HFF-Myc (cell line): ENCODE data around the gene B3GNT8.
"Not testable (repeated sequence)": the region's sequence is repeated elsewhere in the genome, so short reads cannot be mapped to it uniquely, and the experiment has no call there.

Experiments used
- DNase-seq: peaks from one replicate; pipeline ENCODE4 v3.0.0-alpha.2; 2011; ENCODE audit warnings: low read depth; ENCODE audit errors: extremely low read depth
- H3K4me3 ChIP-seq: replicated peaks from 2 replicates; pipeline ENCODE4 v1.5.1; 2011; ENCODE audit warnings: low read depth, mild to moderate bottlenecking, control low read depth, low read length
- TF ChIP-seq, protein P1 (sequence below): IDR thresholded peaks from 2 replicates; pipeline ENCODE4 v1.5.1; 2012; ENCODE audit warnings: mild to moderate bottlenecking, low read depth, low read length, control low read depth; ENCODE audit errors: missing control alignments

Gene B3GNT8

DNA sequence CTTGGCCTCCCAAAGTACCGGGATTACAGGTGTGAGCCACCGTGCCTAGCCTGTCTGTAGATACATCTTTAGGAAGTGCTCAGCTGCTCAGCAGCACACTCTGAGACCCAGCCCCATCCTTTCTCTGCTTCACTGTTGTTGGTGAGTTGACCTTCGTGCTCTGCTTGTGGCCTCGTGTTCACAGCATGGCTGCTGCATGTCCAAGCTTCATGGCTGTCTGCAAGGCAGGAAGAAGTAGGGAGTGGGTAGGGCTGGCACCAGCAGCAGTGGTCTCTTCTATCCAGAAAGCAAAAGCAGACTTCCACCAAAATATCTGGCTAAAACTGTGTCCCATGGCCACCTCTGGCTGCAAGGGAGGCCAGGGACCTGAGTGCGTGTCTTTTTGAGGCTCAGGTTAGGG, 14.2 kb downstream of the B3GNT8 start:
- no peak overlapping the region for H3K4me3 ChIP-seq
- DNase-seq = no peak
- TF ChIP-seq, protein P1, sequence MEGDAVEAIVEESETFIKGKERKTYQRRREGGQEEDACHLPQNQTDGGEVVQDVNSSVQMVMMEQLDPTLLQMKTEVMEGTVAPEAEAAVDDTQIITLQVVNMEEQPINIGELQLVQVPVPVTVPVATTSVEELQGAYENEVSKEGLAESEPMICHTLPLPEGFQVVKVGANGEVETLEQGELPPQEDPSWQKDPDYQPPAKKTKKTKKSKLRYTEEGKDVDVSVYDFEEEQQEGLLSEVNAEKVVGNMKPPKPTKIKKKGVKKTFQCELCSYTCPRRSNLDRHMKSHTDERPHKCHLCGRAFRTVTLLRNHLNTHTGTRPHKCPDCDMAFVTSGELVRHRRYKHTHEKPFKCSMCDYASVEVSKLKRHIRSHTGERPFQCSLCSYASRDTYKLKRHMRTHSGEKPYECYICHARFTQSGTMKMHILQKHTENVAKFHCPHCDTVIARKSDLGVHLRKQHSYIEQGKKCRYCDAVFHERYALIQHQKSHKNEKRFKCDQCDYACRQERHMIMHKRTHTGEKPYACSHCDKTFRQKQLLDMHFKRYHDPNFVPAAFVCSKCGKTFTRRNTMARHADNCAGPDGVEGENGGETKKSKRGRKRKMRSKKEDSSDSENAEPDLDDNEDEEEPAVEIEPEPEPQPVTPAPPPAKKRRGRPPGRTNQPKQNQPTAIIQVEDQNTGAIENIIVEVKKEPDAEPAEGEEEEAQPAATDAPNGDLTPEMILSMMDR = no peak

DNA sequence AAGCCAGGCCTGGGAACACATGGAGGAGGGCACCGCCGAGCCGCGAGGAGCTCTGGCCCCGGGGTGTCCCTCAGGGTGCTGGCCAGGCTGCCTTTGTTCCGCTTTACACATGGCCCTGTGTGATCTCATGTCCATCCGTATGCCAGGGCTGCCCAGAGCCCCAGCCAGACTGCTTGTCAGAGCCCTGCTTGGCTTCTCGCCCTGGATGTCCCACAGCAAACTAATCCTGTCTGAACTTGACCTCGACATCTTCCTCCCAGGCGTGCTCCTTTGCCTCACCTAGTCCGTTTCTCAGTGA, 15.3 kb downstream of the B3GNT8 start:
- TF ChIP-seq, protein P1 = no peak
- DNase-seq = no peak
- H3K4me3 ChIP-seq = no peak overlapping the region

DNA sequence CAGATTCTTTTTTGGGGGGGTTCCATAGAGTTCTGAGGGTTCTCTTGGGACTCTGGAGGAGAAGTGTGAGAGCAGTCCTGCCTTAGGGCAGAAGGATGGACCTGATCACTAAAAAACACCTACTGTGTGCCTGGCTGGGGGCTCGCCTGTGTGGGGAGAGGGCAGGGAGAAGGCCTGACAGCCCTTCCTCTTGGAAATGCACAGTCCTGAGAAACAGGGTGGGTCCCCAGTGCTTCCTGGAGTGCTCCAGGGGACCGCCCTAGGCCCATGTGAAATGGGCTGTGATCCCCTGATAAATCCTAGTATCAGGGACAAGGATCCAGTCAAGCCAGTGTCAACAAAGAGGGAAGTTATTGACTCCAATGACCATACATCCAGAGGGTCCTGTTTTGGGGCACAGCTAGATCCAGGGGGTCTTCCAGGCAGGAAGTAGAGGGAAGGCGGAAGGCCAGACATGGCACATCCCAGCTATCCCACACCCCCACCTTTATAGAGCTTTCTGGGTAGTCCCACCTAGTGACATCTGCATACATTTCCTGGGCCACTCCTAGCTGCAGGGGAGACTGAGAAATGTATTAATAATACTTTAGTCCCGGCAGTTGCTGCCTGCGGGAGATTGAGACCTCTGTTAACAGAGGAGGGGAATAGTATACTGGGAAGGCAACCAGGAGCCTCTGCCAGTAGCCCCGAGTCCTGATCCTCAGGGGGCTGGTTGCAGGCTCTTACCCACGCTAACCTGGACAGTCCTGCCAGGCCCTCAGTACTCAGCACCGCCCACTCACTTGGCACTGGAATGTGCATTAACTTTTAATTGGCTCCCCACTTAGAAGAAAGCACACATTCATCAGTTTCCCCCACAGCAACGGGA, 15.8 kb downstream of the B3GNT8 start:
- TF ChIP-seq, protein P1 = no peak
- no peak overlapping the region for H3K4me3 ChIP-seq
- DNase-seq = no peak

DNA sequence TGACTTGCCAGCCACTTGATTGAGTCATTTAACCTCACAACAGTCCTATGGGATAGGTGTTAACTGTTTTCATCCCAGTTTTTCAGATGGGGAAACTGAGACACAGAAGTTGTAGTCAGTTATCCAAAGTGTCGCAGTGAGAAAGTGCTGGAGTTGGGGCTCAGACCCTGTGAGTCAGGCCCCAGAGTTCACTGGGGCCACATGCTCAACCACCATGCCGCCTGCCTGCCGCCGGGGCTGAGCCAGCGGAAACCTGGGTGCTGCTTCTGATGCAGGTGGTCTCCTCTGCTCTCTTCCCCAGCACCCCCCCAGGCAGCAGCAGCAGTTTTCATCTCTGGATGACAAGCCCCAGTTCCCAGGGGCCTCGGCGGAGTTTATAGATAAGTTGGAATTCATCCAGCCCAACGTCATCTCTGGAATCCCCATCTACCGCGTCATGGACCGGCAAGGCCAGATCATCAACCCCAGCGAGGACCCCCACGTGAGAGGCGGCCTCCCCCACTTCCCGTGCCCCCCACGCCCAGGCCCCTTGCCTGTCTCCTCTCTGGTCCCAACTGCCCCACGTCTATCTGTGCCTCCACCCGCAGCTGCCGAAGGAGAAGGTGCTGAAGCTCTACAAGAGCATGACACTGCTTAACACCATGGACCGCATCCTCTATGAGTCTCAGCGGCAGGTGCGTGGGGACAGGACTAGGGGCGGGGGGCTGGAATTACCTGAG, 16.7 kb downstream of the B3GNT8 start:
- no peak for DNase-seq
- no peak overlapping the region for H3K4me3 ChIP-seq
- TF ChIP-seq, protein P1 = no peak

DNA sequence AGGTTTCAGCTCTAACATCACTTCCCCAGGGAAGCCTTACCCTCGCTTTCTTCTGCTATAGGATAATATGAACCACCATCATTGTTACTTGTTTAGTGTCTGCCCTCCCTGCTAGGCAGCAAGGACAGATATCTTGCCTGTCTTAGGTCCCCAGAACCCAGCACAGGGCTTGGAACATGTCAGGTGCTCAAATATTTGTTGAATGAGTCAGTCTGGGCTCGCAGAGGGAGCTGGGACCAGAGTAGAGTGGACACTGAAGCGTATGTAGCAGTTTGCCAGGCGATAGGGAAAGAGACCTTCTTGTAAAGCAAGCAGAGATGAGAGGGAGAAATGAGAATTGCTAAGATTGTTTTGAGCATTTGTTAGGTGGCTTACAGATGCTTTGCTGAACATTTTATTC, 17.9 kb downstream of the B3GNT8 start:
- TF ChIP-seq, protein P1 = no peak
- H3K4me3 ChIP-seq = no peak overlapping the region
- DNase-seq = peak; percentile 12

DNA sequence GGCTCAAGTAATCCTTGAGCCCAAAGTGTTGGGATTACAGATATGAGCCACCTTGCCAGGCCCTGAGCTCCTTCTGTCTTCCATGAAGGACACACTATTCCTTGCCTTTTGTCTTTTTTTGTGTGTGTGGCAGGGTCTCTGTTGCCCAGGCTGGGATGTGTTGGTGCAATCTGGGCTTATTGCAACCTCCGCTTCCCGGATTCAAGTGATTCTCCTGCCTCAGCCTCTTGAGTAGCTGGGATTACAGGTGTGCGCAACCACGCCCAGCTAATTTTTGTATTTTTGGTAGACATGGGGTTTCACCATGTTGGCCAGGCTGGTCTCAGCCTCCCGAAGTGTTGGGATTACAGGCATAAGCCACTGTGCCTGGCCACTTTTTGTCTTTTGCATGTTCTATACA, 18.3 kb downstream of the B3GNT8 start:
- not testable (repeated sequence) for H3K4me3 ChIP-seq, DNase-seq

DNA sequence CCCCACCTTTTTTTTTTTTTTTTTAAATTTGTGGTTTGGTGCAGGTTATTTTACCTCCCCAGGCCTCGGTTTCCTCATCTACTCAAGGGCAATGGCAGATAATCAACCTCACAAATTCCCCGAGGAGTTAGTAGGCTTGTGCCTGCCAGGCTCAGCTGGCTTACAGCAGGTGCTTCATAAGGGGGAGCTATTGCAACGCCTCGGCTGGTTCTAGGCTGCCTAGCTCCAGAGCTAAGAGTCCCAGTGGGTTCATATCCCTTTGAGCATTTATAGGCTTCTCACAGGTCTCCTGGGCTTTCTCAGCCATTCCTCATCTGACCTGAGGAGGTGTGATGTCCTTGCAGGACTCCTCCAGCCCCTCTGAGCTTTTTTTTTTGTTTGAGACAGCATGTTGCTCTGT, 18.9 kb downstream of the B3GNT8 start:
- TF ChIP-seq, protein P1 = no peak
- no peak overlapping the region for H3K4me3 ChIP-seq
- DNase-seq = no peak
